NCI-H2196 (cell line): Measurements from ENCODE around the gene SLC38A3.
A peak's percentile ranks its signal among the peaks of the same experiment; 100 is the strongest.

ENCODE experiments used
- DNase-seq: peaks from one replicate; lab custom pipeline; 2025; ENCODE audit not compliant: unreplicated experiment; lab: John Stamatoyannopoulos, UW

SLC38A3 gene

GRCh38 chr3:50204804-50205412, at the start of gene SLC38A3:
Gene SLC38A3, plus strand, starts transcription at chr3:50205271. Its CDS starts 8,929 bp downstream, at chr3:50214200.
- no peak for DNase-seq

- DNase-seq: no peak
Measured at GRCh38 chr3:50155491-50155878, 49.6 kb upstream of the SLC38A3 start.

- DNase-seq: no peak
Measured at GRCh38 chr3:50155891-50156290, 49.2 kb upstream of the SLC38A3 start.

GRCh38 chr3:50156549-50157493, 48.2 kb upstream of the SLC38A3 start:
- DNase-seq: no peak

GRCh38 chr3:50157827-50158529, 47.1 kb upstream of the SLC38A3 start:
- DNase-seq: no peak

- DNase-seq: no peak
Measured at GRCh38 chr3:50158530-50159146, 46.4 kb upstream of the SLC38A3 start.

- DNase-seq: no peak
Measured at GRCh38 chr3:50160561-50160983, 44.5 kb upstream of the SLC38A3 start.

- DNase-seq: no peak
Measured at GRCh38 chr3:50161320-50161719, 43.8 kb upstream of the SLC38A3 start.

- no peak for DNase-seq
Measured at GRCh38 chr3:50162034-50162883, 42.8 kb upstream of the SLC38A3 start.

GRCh38 chr3:50163572-50164455, 41.3 kb upstream of the SLC38A3 start:
- DNase-seq: peak; percentile 6

- no peak for DNase-seq
Measured at GRCh38 chr3:50164481-50164880, 40.6 kb upstream of the SLC38A3 start.

GRCh38 chr3:50164984-50165909, 39.8 kb upstream of the SLC38A3 start:
- DNase-seq: no peak

GRCh38 chr3:50165910-50166538, 39.0 kb upstream of the SLC38A3 start:
- no peak for DNase-seq

- DNase-seq: no peak
Measured at GRCh38 chr3:50166620-50167019, 38.5 kb upstream of the SLC38A3 start.

- no peak for DNase-seq
Measured at GRCh38 chr3:50167069-50167840, 37.8 kb upstream of the SLC38A3 start.

GRCh38 chr3:50167841-50168209, 37.2 kb upstream of the SLC38A3 start:
- no peak for DNase-seq

- DNase-seq: no peak
Measured at GRCh38 chr3:50168388-50168787, 36.7 kb upstream of the SLC38A3 start.
